Measurements from ENCODE around the gene ADK. TPM values are rescaled to one million over a fixed set of nuclear protein-coding genes. Genes with fewer than 3 reads are reported as not detected.
"Not testable (repeated sequence)": the region's sequence is repeated elsewhere in the genome, so short reads cannot be mapped to it uniquely, and the experiment has no call there.

ADK gene
- total RNA-seq, 1 donor from 2014 or later: 39.4 TPM

GRCh38 chr10:74292871-74293427, 141.9 kb downstream of the ADK start:
- no peak for DNase-seq (ENCODE audit: low read depth)
- TF ChIP-seq CTCF (conservative IDR thresholded peaks at IDR 0.05; ENCODE audit: low read depth, low read length): no peak
- no peak overlapping the region for H3K4me3 ChIP-seq (ENCODE audit: low read depth, low read length)

DNA sequence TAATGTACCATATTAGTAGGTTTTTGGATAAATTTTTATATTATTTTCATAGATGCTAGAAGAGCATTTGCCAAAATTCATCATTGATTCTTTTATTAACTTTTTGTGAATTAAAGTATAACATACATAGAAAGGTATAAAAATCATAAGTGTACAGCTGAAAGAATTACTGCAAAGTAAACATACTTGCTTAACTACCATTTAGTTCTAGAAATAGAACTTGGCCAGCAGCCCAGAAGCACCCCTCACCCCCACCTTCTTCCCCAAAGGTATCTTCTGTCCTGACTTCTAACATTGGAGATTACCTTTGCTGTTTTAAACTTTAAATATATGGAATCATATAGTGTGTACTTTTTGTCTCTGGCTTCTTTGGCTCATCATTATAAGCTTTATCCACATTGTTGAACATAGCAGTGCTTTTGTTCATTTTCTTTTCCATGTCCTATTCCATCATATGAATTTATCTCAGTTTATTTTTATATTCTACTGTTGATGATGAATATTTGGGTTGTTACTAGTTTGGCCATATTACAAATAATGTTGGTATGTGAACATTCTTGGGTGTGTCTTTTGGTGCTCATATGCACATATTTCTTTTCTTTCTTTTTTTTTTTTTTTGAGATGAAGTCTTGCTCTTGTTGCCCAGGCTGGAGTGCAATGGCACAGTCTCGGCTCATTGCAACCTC, 142.8 kb downstream of the ADK start:
- no peak overlapping the region for H3K4me3 ChIP-seq (ENCODE audit: low read depth, low read length)
- no peak for DNase-seq (ENCODE audit: low read depth)
- TF ChIP-seq CTCF (conservative IDR thresholded peaks at IDR 0.05; ENCODE audit: low read depth, low read length): no peak

DNA sequence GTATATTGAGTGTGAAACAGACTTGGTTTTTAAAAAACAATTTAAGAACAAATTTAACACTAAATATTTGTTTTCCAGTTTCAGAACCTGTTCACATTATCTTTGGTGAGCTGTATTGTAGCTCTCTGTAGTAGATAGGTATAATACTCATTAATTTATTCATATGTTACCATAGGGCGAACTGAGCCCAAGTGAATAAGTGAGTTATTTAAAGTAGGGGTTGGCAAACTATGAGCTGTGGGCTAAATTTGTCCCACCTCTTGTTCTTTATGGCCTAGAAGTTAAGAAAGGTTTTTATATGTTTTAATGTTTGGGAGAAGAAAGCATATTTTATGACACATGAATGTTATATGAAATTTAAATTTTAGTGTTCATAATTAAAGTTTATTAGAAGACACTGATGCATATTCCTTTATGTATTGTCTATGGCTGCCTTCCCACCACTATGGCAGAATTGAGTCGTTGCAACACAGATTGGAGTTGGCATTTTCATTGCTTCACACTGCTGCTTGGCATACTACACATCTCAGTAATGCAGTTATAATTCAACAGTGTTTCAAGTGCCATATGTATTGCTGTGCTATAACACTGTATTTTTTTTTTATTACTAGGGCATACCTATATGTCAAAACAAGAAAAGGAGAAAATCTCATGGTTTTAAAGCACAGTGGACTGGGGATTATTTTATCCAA, 146.5 kb downstream of the ADK start:
- no peak overlapping the region for H3K4me3 ChIP-seq (ENCODE audit: low read depth, low read length)
- no peak for TF ChIP-seq CTCF (conservative IDR thresholded peaks at IDR 0.05; ENCODE audit: low read depth, low read length)
- DNase-seq (ENCODE audit: low read depth): no peak

- DNase-seq (ENCODE audit: low read depth); H3K4me3 ChIP-seq (ENCODE audit: low read depth, low read length): not testable (repeated sequence)
Observed at GRCh38 chr10:74300074-74300621, 149.1 kb downstream of the ADK start.

- DNase-seq (ENCODE audit: low read depth): no peak
- no peak for TF ChIP-seq CTCF (conservative IDR thresholded peaks at IDR 0.05; ENCODE audit: low read depth, low read length)
- H3K4me3 ChIP-seq (ENCODE audit: low read depth, low read length): no peak overlapping the region
Observed at GRCh38 chr10:74300666-74301065, 149.6 kb downstream of the ADK start.

- H3K4me3 ChIP-seq (ENCODE audit: low read depth, low read length): no peak overlapping the region
- TF ChIP-seq CTCF (conservative IDR thresholded peaks at IDR 0.05; ENCODE audit: low read depth, low read length): no peak
- no peak for DNase-seq (ENCODE audit: low read depth)
Observed at GRCh38 chr10:74305730-74306129, 154.7 kb downstream of the ADK start.

- TF ChIP-seq CTCF (conservative IDR thresholded peaks at IDR 0.05; ENCODE audit: low read depth, low read length): no peak
- no peak overlapping the region for H3K4me3 ChIP-seq (ENCODE audit: low read depth, low read length)
- no peak for DNase-seq (ENCODE audit: low read depth)
Observed at GRCh38 chr10:74306227-74306982, 155.4 kb downstream of the ADK start.

All from epithelial cell of proximal tubule (primary cell).